Islet of Langerhans (tissue), 1 donor: ENCODE measurements around the gene TBXT.

Source experiments
- FAIRE-seq: peaks from one replicate; lab custom pipeline; 2011; peaks lifted over from hg19 to GRCh38; lab: Jason Lieb, UNC

Gene TBXT

DNA sequence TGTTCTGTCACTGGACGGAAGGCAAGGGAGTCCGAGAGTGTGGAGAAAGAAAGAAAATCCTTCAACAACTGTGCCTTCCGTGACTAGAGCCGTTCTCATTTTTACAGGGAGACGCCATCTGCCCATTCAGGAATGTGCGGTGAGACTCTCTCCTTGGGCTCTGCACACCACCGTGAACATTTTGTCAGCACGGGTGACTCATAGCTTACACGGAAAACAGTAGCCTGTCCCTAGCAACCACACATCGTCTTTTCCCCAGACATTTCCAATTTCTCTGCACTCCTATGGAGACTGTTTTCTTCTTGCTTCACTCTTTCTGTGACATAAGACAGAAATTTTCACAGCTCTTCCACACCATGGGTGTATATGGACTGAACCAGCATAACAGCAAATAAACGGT lies 55.1 kb downstream of the TBXT start:
- no peak for FAIRE-seq

DNA sequence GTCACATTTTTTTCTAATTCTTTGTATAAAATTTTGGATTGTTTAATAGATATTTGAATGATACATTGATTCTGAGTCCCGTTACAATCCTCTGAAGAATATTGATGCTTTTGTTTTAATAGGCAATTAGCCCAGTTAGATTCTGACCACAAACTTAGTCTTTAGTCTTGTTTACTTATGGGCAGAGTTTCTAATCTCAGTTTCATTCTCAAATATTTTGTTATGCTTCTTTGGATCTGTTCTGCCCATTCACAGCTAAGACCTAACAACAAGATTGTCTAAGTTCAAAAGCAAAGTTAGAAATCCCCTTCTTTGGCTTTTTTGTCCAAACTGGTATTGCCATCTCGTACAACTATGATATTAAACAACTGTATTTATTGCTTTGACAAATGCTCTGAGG lies 58.0 kb downstream of the TBXT start:
- no peak for FAIRE-seq
